Activated CD8-positive, alpha-beta memory T cell treated with anti-CD3 and anti-CD28 coated beads for 1 hour (primary cell): ENCODE measurements around the gene BHMT.

Experiments used
- DNase-seq, 2 donors: peaks; one replicate each; pipeline ENCODE4 v3.0.0-alpha.2; 2020; ENCODE audit warnings: low read depth in 1 of 2; ENCODE audit errors: extremely low read depth in 1 of 2

Gene BHMT, protein sequence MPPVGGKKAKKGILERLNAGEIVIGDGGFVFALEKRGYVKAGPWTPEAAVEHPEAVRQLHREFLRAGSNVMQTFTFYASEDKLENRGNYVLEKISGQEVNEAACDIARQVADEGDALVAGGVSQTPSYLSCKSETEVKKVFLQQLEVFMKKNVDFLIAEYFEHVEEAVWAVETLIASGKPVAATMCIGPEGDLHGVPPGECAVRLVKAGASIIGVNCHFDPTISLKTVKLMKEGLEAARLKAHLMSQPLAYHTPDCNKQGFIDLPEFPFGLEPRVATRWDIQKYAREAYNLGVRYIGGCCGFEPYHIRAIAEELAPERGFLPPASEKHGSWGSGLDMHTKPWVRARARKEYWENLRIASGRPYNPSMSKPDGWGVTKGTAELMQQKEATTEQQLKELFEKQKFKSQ

GRCh38 chr5:79111387-79111959 lies at the start of gene BHMT:
BHMT (plus strand) TSS chr5:79111809; CDS start chr5:79111886, 77 bp downstream.
- DNase-seq = no peak

GRCh38 chr5:79062436-79062835 lies 49.2 kb upstream of the BHMT start:
- no peak for DNase-seq

DNA sequence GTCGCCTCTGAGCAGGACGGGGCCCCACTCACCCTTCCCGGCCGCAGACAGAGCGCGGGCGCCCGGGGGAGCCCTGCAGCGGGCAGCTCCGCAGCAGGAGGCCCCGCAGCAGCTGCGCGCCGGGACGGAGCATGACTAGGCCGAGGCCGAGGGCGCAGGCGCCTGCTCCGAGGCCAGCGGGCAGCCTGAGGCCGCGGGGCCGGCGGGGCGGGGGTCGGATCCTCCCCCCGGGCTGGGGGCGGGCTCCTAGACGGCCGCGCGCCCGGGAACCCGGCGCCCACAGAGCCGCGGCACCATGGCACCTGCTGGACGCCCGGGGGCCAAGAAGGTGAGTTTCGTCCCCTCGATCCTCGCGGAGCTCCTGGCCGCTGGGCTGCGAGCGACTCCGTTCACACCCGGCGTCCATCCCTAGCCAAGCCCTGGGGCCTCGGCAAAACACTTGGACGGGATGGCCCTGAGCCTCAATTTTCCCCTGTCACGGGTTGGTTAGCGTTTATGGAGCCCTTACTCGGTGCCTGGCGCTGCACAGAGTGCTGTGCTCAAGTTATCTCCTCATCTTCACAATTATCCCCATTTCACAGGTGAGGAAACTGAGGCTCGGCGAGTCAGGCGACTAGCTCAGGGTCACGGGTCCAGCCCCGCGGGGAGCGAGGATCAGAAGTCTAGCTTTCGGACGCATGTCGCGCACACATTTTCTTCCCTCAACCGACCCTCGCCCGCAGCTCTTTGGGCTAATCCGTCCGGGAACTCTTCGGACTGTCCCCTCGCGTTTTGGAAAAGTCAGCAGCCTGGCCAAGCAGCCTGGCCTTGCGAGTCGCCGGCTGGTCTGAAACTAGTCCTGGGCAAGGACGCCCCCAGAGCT lies 41.9 kb upstream of the BHMT start, which contains the start of the genes BHMT2 and DMGDH:
Gene BHMT2 (plus strand): TSS at position 280 of the 862 bp plus-strand sequence. CDS start 16 bp downstream, at position 296.
Gene DMGDH (minus strand): TSS at position 187 of the 862 bp plus-strand sequence. CDS start 54 bp downstream, at position 133.
- DNase-seq = no peak

GRCh38 chr5:79070350-79070667 lies 41.3 kb upstream of the BHMT start:
- no peak for DNase-seq

DNA sequence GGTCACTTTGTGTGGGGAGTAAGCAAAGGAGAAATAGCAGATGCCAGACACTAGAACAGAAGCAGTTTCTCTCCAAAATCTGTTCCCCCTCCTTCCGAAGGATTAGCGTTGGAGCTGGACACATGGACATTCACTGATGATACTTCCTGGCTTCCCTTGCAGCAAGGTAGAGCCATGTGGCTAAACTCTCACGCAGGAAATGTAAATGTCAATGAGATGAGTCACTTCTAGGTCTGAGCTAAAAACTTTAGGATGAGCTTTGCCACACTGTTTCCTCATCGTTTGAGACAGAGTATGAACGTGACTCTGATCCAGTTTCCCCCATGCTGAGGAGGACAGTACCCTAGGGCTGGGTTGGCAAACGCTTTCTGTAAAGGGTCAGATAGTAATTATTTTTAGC lies 37.0 kb upstream of the BHMT start:
- DNase-seq = no peak

- no peak for DNase-seq
Observed at GRCh38 chr5:79075646-79076426, 35.8 kb upstream of the BHMT start.

- no peak for DNase-seq
Observed at GRCh38 chr5:79076819-79077218, 34.8 kb upstream of the BHMT start.

- DNase-seq = no peak
Observed at GRCh38 chr5:79077680-79078365, 33.8 kb upstream of the BHMT start.

DNA sequence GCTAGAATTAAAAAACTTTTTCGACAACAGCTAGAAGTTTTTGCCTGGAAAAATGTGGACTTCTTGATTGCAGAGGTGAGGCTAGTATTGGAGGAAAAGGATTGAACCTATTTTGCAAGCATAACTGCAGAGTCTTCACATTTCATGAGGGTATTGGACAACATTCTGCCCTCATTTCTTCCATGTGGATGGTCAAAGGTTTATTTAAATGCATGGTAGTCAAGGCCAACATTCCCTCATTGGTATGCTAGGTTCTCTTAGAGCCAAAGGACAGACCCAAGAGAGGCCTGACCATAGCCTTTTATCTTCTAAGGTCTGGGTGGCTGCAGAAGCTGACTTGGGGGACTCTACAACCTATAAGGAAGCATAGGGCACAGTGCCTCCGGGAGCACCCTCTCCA lies 30.8 kb upstream of the BHMT start:
- DNase-seq = no peak

DNA sequence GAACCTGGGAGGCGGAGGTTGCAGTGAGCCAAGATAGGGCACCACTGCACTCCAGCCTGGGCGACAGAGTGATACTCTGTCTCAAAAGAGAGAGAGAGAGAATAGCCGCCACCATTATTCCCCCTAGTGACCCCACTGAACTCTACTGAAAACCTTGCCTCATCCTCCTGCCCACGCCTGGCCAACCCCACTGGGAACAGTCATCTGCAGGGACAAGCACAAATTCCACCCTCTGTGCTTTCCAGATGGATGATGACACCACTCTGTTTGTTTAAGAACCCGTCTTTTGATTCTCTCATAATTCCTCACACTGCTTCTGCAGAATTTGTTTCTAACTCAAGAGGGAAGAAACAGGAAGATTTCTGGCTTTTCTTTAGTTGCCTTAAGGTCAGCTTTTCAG lies 29.8 kb upstream of the BHMT start:
- no peak for DNase-seq

GRCh38 chr5:79086116-79086515 lies 25.5 kb upstream of the BHMT start:
- no peak for DNase-seq

- DNase-seq = no peak
Observed at GRCh38 chr5:79088507-79088906, 23.1 kb upstream of the BHMT start.

- DNase-seq = no peak
Observed at GRCh38 chr5:79091064-79091463, 20.5 kb upstream of the BHMT start.

- DNase-seq = no peak
Observed at GRCh38 chr5:79093762-79094161, 17.8 kb upstream of the BHMT start.

GRCh38 chr5:79105868-79106267 lies 5.7 kb upstream of the BHMT start:
- DNase-seq = no peak

- no peak for DNase-seq
Observed at GRCh38 chr5:79107020-79107796, 4.4 kb upstream of the BHMT start.

- no peak for DNase-seq
Observed at GRCh38 chr5:79108086-79108485, 3.5 kb upstream of the BHMT start.

- no peak for DNase-seq
Observed at GRCh38 chr5:79108792-79109191, 2.8 kb upstream of the BHMT start.
